ENCODE measurements around the gene FAM50B.

Gene FAM50B

GRCh38 chr6:3820563-3820962, 28.6 kb upstream of the FAM50B start:
- DNase-seq, result no peak

GRCh38 chr6:3822747-3823445, 26.3 kb upstream of the FAM50B start:
- no peak for DNase-seq

GRCh38 chr6:3823671-3824070, 25.5 kb upstream of the FAM50B start:
- DNase-seq, result no peak

GRCh38 chr6:3825331-3825831, 23.8 kb upstream of the FAM50B start:
- DNase-seq, result no peak

GRCh38 chr6:3825851-3826581, 23.2 kb upstream of the FAM50B start:
- DNase-seq, result no peak

- DNase-seq, result no peak
Measured at GRCh38 chr6:3829285-3829684, 19.9 kb upstream of the FAM50B start.

- no peak for DNase-seq
Measured at GRCh38 chr6:3830806-3831205, 18.4 kb upstream of the FAM50B start.

GRCh38 chr6:3831761-3832530, 17.2 kb upstream of the FAM50B start:
- no peak for DNase-seq

- no peak for DNase-seq
Measured at GRCh38 chr6:3835055-3835731, 14.0 kb upstream of the FAM50B start.

- DNase-seq, result no peak
Measured at GRCh38 chr6:3835785-3836184, 13.4 kb upstream of the FAM50B start.

- no peak for DNase-seq
Measured at GRCh38 chr6:3836566-3836965, 12.6 kb upstream of the FAM50B start.

GRCh38 chr6:3837781-3838180, 11.4 kb upstream of the FAM50B start:
- DNase-seq, result no peak

GRCh38 chr6:3838992-3839867, 9.9 kb upstream of the FAM50B start:
- no peak for DNase-seq

GRCh38 chr6:3841066-3841454, 8.1 kb upstream of the FAM50B start:
- DNase-seq, result no peak

GRCh38 chr6:3841711-3842565, 7.2 kb upstream of the FAM50B start:
- no peak for DNase-seq

GRCh38 chr6:3843379-3844096, 5.6 kb upstream of the FAM50B start:
- no peak for DNase-seq

GRCh38 chr6:3844097-3844463, 5.1 kb upstream of the FAM50B start:
- DNase-seq, result no peak

GRCh38 chr6:3847521-3847920, 1.7 kb upstream of the FAM50B start:
- no peak for DNase-seq

GRCh38 chr6:3848380-3848779, 793 bp upstream of the FAM50B start:
- DNase-seq, result no peak

GRCh38 chr6:3849681-3850450, 693 bp downstream of the FAM50B start:
- no peak for DNase-seq
